Subcutaneous abdominal adipose tissue (tissue), 5 donors: ENCODE results near the gene MORC1.

ENCODE experiments used
- H3K27ac ChIP-seq: one replicate; pipeline ENCODE4 v1.7.0; 2013; ENCODE audit warnings: low read depth, mild to moderate bottlenecking, inconsistent platforms, low read length, moderate library complexity
- H3K27me3 ChIP-seq, 5 donors: one replicate each; pipeline ENCODE4 v1.7.0; 2013; ENCODE audit warnings: low read length in 5 of 5, inconsistent platforms in 1 of 5; ENCODE audit not compliant: control insufficient read depth in 5 of 5, insufficient read depth in 4 of 5
- H3K36me3 ChIP-seq, 5 donors: one replicate each; pipeline ENCODE4 v1.7.0; 2013; ENCODE audit warnings: low read length in 5 of 5; ENCODE audit not compliant: control insufficient read depth in 5 of 5, insufficient read depth in 5 of 5
- H3K4me1 ChIP-seq, 5 donors: one replicate each; pipeline ENCODE4 v1.7.0; 2013; ENCODE audit warnings: low read length in 5 of 5, mild to moderate bottlenecking in 3 of 5, moderate library complexity in 1 of 5; ENCODE audit not compliant: control insufficient read depth in 5 of 5, insufficient read depth in 5 of 5
- H3K4me3 ChIP-seq, 5 donors: one replicate each; pipeline ENCODE4 v1.7.0; 2013; ENCODE audit warnings: low read length in 5 of 5, low read depth in 1 of 5
- H3K9ac ChIP-seq, 5 donors: one replicate each; pipeline ENCODE4 v1.7.0; 2013; ENCODE audit warnings: low read length in 5 of 5, mild to moderate bottlenecking in 4 of 5, moderate library complexity in 3 of 5
- H3K9me3 ChIP-seq, 5 donors: one replicate each; pipeline ENCODE4 v1.7.0; 2013; ENCODE audit warnings: low read length in 5 of 5; ENCODE audit not compliant: control insufficient read depth in 5 of 5
- donor health status: healthy.
- donor health status: healthy.
- donor health status: healthy.
- donor health status: healthy.
- donor health status: healthy.

Gene MORC1

GRCh38 chr3:108914774-108915641 is 202.9 kb downstream of the MORC1 start:
- H3K27ac ChIP-seq: no peak overlapping the region
- no peaks in the 10 kb centered on the region for H3K4me1 ChIP-seq
- H3K9me3 ChIP-seq: no peaks in the 10 kb centered on the region
- H3K36me3 ChIP-seq: no peaks in the 10 kb centered on the region
- H3K9ac ChIP-seq: no peak overlapping the region
- H3K4me3 ChIP-seq: no peak overlapping the region
- peaks cover 0 to 2% (median 0%) of the 10 kb centered on the region in 5 donors for H3K27me3 ChIP-seq

- no peak overlapping the region for H3K27ac ChIP-seq
- H3K27me3 ChIP-seq: peaks cover 0 to 4% (median 0%) of the 10 kb centered on the region in 5 donors
- H3K9ac ChIP-seq: no peak overlapping the region
- H3K9me3 ChIP-seq: no peaks in the 10 kb centered on the region
- H3K4me3 ChIP-seq: no peak overlapping the region
- H3K4me1 ChIP-seq: no peaks in the 10 kb centered on the region
- H3K36me3 ChIP-seq: no peaks in the 10 kb centered on the region
These were observed 208.1 kb downstream of the MORC1 start for GRCh38 chr3:108909799-108910198.
